ENCODE data around the gene RALGAPA2. TPM values are rescaled to one million over a fixed set of nuclear protein-coding genes. Genes with fewer than 3 reads are reported as not detected.

Gene RALGAPA2
- total RNA-seq, 1 donor from 2014 or later: 15.9 TPM

DNA sequence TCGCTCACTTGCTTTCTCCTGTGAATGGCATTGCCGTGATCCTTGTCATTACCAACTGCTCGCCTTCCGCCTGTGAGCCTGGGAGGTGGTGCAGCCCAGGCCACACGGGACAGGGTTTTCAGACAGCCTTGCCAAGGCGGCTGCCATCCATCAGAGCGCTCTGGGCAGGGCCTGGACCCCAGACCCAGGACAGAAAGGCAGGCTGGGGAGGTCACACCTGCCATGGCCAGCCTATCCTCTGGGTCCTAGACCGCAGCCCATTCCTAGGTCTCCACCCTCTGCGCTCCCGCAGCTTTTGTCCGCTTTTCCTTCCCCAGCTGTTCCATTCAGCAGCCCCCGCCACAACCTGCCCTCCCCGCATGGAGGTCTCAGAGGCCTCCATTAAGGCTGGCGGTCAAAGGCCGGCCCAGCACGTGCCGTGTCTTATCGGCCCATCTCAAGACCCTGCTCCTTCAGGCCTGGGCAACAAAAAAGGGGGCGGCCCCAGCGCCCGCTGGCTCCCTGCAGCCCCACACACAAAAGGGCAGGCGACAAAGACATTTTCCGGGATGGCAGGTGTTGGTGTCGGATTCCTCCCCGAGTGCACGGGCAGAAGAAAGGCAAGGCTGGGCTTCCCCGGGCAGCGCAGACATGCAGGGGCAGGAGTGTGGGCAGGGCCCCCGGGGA lies 316.4 kb downstream of the RALGAPA2 start:
- ATAC-seq: peak; percentile 12

DNA sequence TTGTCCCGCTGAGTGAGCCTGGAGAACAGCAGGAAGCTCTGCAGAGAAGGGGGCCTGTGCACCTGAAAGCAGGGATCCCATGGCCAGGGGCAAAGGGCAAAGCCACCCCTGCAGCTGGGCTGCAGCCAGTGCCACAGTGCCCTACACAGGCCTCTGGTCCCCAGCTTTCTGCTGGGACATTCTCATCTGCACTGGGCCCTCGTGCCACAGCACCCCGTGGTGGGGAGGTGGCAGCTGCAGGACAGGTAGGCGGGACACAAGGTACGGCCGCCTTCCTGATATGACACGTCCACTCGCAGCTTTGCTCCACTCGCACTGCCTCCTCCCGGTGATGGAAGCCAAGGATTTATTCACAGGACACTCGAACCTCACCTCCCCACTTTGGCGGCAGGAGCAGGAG lies 317.4 kb downstream of the RALGAPA2 start:
- ATAC-seq: no peak

DNA sequence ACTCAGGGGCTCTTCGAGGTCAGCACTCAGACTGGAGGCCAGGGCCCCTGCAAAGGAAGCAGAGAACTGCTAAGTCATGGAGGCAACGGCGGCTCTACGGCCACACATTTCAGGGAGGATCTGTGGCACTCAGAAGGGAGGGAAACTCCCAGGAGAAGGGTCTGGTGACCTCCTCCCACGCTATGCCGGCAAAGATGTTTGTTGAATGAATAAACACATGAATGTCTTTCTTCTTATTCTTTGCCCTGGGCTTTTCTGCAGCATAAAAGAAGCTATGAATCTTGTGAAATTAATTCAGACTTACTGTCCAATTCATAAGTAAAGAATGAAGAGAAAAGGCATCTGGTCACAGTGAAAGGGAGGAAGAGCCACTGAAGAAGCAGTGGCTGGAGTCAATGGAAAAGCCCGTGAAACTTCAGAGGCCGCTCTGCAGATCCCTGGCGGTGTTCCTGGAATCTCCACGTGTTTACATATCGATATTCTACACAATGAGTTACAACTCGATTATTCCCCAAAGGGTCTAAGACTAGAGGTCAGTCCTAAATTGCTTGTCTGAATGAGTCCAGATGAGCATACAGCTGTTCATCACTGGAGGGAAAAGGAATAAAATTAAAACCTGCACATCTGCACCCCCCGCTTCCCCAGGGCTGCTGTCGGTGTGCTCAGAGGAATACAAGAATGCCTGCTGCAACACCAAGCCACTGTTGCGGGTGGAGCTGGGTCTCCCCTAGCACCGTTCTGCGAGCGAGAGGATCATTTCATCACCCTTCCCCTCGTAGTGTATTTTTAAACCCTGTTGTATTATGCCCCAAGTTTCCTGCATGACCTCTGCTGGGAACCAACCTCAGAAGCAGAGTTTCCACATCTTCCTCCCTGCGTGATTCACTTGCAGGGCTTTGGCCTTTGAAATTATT lies 319.0 kb downstream of the RALGAPA2 start:
- no peak for ATAC-seq

DNA sequence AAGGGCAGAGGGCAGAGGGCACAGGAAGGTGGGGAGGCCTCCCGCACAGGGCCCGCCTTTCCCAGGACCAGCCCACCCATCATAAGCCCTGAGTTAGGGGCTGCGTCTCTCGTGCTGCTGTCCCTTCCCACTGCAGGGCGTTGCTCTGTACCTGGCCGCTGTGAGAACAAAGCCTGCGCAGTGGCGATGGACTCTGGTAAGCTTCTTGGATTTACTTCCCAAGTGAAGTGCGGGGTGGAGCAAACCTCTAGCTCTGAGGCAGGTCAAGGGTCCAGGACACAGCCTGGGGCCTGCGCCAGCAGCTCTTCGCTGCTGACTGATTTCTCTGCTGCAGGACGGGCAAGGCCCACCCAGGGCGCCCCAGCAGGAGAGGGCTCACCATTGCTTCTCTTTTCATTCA lies 320.7 kb downstream of the RALGAPA2 start:
- no peak for ATAC-seq

DNA sequence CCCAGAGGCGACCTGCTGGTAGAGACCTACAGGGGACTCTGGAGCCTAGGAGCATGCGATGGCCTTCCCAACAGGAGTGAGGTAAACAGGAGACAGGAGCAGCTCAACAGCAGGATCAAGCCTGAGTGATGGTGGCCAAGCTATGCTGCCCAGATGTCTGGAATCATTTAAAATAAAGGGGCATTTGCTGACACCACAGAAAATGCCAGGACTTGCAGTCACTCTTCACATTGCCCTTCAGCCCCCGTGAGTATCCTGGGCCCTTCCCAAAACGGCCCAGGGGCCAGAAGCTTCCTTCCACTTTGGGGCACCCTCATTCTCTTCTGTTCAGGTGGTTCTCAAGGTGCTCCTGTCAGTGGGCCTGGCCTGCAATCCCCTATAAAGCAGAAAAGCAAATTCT lies 321.3 kb downstream of the RALGAPA2 start:
- no peak for ATAC-seq

DNA sequence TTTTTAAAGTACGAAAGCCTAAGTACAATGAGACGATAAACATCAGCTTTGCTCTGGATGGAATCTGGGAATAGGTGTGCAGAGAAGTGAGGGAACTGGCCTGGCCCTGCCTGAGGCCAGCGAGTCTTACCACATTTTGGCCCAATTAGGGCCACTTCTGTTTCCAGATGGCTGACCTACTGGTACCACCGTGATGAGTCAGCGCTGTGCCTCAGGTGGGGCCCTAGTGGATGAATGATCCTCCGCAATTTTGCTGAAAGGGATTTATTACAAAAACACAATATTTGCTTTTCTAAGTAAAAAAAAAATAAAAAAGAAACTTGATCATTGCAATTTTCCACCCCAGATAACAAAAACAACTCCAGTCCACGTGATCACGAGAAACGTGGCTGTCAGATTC lies 322.1 kb downstream of the RALGAPA2 start:
- ATAC-seq: no peak

DNA sequence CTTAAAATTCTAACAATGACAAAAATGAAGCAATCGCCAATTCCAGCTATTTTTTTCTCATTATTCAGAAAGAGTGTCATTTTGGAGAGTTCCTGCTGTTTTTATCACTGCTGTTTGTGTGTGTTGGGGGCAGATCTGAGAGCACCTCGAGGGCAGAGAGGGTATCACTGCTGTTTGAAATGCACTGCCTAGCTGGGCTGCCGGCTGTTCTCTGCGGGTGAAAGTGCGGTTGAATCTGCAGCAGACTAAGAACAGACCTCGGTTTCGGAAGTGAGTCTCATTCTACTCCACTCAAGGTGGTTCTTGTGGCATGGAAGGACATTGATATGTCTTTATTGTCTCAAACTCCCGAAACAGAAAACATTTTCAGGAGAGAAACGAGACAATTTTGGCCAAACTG lies 326.3 kb downstream of the RALGAPA2 start:
- no peak for ATAC-seq

DNA sequence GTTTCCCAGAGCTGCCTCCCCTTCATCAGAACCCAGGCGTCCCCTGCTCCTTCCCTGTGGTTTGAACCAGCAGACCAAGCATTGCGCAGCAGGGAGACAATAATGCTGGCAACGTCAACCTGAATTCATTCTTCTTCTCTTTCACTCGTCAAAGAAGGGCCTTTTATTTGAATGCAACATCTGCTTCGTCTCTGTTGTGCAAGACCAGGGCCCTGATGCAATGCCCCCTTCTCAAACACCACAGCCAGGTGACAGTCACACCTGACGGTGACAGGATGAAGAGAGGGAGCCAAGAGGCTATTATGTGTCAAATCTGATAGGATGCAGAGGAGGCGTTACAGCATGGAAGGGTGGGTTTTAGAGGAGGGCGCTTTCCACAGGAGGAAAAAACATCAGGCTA lies 336.6 kb downstream of the RALGAPA2 start:
- no peak for ATAC-seq

DNA sequence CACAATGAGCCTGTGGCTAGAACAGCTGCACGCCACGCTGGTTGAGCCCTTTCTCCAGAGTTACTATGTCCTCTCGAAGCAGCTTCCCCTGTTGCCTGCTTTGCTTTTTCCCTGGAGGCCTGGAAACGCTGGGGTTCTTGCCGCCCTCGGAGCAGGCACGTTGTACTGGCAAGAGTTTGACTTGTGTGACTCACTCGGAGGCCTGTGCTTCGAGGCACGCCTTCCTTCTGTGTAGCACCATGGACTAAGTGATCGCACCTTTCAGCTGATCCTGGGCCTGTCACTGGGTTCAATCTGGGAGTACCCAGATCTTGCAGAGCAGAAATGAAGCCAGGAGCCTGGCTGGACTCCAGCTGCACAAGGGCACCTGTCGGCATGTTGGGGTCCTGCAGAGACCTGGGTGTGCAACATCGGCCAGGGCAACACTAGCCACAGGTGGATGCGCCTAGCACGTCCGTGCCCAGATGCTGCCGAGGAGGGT lies 339.3 kb downstream of the RALGAPA2 start:
- peak; percentile 90 for ATAC-seq

DNA sequence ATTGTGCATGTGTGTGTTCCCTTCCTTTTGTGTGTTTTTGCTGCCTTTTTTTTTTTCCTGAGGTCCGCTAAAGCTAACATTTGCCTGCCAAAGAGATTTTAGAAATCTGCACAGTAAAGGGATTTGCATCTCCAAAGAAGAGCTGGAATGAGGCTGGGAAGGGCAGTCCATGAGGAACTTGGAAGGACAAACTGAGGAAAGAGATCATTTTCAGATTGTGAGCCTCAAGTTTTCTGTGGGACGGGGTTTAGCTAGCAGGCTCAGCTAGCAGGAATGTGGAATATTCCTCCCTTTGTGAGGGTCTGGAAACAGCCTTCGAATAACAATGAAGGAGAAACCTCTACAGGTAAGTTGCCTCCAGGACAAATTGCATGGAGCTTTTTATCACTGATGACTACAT lies 340.8 kb downstream of the RALGAPA2 start:
- ATAC-seq: no peak

DNA sequence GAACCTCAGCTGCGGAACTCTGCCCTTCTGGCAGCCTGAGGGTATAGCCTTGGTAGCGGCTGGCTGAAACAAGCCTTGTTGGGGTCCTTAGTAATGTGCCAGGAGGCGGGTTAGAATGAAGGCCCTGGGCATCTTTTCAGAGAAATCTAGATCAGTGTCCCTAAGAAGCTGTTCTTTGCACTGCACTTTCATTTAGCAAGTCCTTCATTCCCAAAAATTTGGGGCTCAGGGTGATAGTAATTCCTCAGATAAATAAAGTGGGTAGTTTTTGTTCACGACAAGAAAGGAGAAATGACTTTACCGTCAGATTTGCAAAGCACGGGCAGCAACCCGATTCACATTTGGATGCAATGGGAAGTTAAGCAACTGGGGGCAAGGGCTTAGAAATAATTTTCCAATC lies 341.4 kb downstream of the RALGAPA2 start:
- no peak for ATAC-seq

DNA sequence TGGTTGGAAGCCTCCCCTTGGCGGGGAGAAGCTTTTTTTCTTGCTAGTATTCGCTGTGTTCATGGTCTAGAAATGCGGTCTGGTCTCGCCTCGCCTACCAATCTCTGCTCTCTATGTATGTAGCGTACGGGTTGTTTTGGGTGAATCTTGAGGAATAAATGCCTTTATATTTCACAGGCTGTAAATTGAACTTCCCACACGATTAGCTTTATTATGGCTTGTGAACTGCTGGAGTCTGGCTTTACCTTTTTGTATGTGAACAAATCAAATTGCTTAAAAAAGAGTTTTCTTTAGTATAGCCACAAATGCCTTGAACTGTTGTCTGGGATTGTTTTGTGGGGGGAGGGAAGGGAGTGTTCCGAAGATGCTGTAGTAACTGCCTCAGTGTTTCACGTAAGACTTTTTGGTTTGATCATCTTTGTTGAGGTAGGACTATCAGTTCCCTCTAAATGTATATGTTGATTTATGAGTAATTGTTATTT lies 342.3 kb downstream of the RALGAPA2 start:
- no peak for ATAC-seq

DNA sequence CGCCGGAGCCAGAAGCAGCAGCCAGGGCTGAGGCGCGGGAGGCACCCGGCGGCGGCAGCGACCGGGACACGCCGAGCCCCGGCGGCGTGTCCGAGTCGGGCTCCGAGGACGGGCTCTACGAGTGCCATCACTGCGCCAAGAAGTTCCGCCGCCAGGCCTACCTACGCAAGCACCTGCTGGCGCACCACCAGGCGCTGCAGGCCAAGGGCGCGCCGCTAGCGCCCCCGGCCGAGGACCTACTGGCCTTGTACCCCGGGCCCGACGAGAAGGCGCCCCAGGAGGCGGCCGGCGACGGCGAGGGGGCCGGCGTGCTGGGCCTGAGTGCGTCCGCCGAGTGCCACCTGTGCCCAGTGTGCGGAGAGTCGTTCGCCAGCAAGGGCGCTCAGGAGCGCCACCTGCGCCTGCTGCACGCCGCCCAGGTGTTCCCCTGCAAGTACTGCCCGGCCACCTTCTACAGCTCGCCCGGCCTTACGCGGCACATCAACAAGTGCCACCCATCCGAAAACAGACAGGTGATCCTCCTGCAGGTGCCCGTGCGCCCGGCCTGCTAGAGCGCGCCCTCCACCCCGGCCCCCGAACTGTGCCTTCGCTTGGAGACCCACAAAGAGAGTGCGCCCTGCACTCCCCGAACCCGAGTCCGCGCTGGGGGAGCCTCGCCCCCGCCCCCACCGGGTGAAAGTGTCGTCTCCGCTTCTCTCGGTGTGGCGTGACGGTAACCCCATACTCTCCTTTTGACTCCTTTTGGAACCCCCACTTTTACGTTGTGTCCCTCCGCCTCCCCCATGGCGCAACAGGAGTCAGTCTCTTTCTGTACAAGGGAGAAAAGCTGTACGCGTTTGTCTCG lies 343.0 kb downstream of the RALGAPA2 start:
- peak; percentile 58 for ATAC-seq

DNA sequence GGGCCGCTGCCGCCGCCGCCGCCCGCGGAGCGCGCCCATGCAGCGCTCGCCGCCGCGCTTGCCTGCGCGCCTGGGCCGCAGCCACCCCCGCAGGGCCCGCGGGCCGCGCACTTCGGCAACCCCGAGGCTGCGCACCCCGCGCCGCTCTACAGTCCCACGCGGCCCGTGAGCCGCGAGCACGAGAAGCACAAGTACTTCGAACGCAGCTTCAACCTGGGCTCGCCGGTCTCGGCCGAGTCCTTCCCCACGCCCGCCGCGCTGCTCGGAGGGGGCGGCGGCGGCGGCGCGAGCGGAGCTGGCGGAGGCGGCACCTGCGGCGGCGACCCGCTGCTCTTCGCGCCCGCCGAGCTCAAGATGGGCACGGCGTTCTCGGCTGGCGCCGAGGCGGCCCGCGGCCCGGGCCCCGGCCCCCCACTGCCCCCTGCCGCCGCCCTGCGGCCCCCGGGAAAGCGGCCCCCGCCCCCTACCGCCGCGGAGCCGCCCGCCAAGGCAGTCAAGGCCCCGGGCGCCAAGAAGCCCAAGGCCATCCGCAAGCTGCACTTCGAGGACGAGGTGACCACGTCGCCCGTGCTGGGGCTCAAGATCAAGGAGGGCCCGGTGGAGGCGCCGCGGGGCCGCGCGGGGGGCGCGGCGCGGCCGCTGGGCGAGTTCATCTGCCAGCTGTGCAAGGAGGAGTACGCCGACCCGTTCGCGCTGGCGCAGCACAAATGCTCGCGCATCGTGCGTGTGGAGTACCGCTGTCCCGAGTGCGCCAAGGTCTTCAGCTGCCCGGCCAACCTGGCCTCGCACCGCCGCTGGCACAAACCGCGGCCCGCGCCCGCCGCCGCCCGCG lies 343.8 kb downstream of the RALGAPA2 start:
- no peak for ATAC-seq

DNA sequence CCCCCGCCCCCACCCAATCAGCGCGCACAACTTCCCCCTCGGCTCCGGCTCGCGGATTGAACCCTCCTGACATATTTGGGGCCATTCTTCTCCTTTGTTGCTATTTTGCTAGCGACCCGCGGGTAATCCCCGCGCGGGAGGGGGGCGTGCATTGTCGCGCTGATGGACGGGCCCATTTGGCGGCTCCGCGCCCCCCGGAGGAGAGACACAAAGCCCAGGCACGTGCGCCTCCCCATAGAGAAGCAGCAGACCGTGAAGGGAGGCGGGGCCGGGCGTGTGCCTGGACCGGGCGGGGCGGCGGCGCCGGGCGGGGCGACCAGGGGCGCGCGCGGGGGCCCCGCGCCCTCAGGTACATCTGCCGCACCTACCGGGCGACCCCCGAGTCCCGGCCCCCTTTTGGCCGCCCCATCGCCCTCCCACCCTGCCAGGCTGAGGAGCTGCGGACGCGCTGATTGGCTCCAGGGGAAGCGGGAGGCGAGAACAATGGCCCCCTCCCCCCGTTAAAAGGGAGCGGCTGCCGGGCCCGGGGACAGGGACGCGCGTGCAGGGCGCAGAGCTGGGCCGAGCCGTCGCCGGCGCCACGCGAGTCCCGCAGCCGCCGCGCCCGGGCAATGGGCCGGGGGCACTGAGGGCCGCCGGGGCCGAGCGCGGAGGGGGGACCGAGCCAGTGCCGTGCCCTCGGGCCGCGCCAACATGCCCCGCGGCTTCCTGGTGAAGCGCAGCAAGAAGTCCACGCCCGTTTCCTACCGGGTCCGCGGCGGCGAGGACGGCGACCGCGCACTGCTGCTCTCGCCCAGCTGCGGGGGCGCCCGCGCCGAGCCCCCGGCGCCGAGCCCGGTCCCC lies 344.6 kb downstream of the RALGAPA2 start, which contains the start of gene INSM1:
Gene INSM1 (plus strand): TSS at position 530 of the 843 bp plus-strand sequence. CDS start 164 bp downstream, at position 694.
- ATAC-seq: no peak

DNA sequence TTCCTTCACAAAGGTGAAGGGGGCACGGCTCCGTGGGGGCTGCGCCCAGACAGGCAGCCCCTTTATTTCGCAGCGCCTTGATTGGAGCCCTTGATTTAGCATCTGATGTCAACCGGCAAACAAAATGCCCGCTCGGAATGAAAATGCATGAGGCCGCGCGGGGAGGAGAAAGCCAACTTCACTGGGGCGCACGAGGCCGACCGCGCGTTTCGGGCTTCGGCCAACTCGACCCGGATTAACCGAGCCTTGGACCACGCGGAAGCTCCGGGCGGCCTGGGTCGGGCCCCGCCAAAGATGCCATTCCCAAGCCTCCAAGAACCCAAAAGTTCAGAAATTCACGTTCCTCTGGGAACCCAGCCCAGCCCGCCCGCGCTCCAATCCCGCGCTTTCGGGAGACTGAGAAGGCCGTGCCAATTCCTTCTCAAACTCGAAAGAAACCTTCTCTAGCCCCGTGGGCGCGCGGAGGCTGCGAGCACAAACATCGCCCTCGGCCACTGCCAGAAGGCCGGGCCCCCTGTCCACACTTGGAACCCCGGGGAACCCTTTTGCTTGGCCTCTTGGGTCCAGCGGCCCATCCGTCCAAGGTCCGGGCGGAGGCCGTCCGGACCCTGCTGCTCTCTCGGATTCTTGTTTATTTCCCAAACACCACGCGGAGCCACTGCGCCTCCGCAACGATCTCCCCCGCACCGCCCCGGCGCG lies 345.4 kb downstream of the RALGAPA2 start:
- no peak for ATAC-seq

DNA sequence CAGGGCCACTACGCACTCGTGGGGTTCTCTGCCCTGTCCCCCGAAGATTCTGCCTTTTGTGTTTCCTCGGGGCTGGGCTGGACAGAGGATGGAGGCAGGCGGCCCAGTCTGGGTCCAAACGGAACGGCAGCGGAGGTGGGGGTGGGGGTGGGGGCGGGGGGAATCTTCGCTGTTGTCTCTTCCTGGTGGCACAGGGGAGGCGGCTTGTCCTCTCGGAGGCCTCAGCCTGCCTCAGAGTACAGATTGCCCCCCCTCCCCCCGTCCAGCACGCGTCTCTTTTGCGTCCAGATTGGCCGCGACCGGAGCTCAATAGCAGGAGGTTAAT lies 345.9 kb downstream of the RALGAPA2 start:
- no peak for ATAC-seq

DNA sequence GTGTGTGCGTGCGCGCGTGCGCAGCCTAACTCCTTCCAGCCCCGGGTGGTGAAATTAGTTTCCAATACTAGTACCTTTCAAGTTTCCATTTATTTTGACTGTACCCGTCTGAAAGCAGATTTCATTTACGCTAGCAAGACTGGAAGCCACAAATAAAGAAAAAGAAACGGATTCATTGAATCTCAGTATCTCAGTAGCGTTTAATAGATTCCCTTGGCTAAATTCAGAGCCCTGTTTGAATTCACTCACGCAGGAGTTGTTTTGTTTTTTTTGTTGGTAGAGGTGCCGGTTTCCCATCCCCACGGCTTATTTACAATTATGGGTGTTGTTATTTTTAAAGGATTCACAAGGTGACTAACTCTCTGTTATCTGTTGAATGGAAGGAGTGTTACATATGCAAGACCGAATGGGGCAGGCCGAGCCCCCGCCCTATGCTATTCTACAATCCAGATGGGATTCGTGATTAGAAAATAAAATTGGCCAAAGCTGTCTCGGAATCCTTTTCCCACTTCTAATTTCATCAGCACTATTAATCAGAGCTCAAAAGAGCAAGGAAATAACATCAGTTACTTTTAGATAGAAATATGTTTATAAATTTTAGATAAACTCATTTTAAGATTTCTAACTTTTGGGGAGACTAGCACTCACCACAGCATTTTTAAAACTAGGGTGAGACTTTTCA lies 346.8 kb downstream of the RALGAPA2 start:
- no peak for ATAC-seq
